T-helper 1 cell (primary cell): ENCODE measurements around the gene TNRC6A.
A peak's percentile ranks its signal among the peaks of the same experiment; 100 is the strongest.
"Not testable (repeated sequence)": the region's sequence is repeated elsewhere in the genome, so short reads cannot be mapped to it uniquely, and the experiment has no call there.

ENCODE experiments used
- DNase-seq, 5 donors: peaks; one replicate each; pipeline ENCODE4 v3.0.0-alpha.2; 2012 to 2020

Gene TNRC6A

GRCh38 chr16:24846548-24847357 is 117.3 kb downstream of the TNRC6A start:
- DNase-seq: no peak

GRCh38 chr16:24847358-24847664 is 117.9 kb downstream of the TNRC6A start:
- no peak for DNase-seq

DNA sequence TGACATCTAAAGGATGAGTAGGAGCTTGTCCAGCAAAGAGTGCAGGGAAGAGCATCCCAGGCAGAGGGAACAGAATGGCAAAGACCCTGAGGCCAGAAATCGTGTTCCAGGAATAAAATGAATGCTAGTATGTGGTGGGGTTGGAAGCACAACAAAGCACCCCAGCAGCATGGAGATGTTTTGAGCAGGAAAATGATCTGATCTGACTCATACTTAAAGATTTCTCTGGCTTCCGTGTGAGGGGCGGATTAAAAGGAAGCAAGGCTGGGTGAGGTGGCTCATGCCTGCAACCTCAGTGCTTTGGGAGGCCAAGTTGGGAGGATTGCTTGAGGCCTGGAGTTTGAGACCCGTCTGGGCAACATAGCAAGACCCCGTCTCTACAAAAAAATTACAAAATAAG is 118.6 kb downstream of the TNRC6A start:
- no peak for DNase-seq

DNA sequence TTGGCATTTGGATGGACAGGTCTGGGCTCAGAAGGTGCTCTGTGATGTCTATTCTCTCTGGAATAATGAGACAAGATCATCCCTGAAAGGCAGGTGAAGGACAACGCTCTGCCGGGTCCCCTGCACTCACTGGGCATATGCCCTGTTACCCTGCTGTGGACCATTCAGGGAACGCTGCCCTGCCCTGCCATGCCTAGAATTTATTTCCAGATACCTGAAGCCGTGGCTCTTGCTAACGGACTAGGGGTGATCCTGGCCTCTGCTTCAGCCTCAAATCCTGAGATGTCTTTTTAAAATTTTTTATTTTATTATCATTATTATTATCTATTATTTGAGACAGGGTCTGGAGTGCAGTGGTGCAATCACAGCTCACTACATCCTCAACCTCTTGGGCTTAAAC is 120.2 kb downstream of the TNRC6A start:
- no peak for DNase-seq

- DNase-seq: peak in 1 of 5 donors; percentile 18
These were observed 121.0 kb downstream of the TNRC6A start for GRCh38 chr16:24850289-24850938.

GRCh38 chr16:24851700-24852099 is 122.2 kb downstream of the TNRC6A start:
- peak in 1 of 5 donors; percentile 43 for DNase-seq

DNA sequence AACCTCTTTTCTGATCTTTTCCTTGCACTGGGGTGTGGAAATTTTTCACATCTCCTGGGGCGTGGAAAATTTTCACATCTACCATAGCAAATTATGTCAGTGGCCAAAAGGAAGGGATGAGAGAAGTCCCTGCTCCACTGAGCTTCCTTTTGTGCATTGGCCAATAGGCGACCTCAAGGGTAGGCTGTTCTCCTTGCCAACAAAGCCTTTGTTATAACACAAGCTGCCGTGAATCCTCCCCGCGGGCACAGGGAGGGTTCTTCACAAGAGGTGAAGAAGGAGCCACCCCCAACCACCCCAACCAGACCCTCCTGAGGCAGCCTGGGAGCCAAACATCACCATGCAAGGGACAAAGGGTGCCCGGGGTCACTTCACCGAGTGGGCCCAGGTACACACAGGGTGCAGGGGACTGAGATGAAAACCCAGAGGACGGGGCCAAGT is 122.8 kb downstream of the TNRC6A start:
- no peak for DNase-seq

GRCh38 chr16:24853169-24853824 is 123.8 kb downstream of the TNRC6A start:
- no peak for DNase-seq

DNA sequence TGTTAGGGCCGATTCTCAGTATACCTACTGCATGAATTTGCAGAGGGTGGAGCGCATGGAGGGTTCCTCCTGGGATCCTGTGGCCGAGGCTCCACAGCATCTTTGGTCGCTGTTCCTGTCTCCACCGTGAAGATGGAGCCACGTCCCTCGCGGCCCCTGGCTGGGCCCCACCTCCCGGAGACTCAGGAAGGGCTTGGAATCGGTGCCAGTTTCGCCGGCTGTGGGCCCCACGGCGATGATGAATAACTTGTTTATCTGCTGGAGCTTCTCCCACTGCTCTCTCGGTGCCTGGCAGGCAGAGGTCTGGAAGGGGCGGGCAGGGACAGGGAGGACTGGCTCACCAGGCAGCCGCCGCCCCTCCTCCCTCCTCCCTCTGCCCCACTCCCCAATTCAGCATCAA is 124.4 kb downstream of the TNRC6A start:
- DNase-seq: no peak

- no peak for DNase-seq
These were observed 125.2 kb downstream of the TNRC6A start for GRCh38 chr16:24854607-24855171.

GRCh38 chr16:24855678-24856077 is 126.2 kb downstream of the TNRC6A start:
- DNase-seq: no peak

- not testable (repeated sequence) for DNase-seq
These were observed 127.4 kb downstream of the TNRC6A start for GRCh38 chr16:24856871-24857270.

GRCh38 chr16:24858219-24859041 is 129.0 kb downstream of the TNRC6A start:
- peak in 4 of 5 donors; percentile 20 to 32 (median 22) for DNase-seq

- DNase-seq: no peak
These were observed 132.0 kb downstream of the TNRC6A start for GRCh38 chr16:24861461-24861860.

DNA sequence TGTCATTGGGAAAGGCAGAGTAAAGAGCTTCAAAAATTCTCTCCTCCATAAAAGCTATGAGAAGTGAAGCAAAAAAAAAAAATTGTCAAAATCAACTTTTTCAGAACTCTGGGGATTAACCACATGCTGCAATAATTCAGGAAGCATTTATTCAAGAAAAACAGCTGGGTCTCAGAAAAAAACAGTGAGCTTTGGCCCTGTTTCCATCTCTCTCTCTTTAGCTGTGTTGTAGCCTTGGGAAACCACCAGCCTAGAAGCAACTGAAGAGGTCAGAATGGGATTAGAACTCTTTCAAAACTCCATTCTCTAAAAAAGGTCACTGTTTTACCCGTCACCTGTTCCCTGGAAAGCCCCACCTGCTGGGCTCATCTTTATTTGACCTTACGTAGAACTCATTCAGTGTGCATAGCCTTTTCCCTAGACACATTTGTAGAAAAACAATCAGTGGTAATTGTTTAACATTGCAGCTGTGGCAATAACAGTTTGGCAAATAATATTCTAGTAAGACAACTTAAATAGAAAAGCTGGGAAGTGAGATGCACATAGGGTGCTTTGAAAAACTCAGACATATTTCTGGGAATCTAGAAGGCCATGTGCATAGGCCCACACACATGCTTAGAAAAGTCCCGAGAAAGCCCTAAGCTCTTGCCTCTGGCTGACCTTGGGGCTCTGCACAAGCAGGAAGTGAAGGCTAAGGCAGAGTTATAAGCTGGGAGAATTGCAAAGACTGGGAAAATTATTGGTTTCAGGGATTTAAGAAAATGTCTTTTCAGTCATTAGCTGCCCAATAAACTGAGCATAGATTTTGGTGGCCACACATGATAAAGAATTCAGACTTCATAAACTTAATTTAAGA is 134.4 kb downstream of the TNRC6A start:
- no peak for DNase-seq

GRCh38 chr16:24869033-24869432 is 139.6 kb downstream of the TNRC6A start:
- DNase-seq: no peak

GRCh38 chr16:24871891-24872290 is 142.4 kb downstream of the TNRC6A start:
- DNase-seq: no peak

DNA sequence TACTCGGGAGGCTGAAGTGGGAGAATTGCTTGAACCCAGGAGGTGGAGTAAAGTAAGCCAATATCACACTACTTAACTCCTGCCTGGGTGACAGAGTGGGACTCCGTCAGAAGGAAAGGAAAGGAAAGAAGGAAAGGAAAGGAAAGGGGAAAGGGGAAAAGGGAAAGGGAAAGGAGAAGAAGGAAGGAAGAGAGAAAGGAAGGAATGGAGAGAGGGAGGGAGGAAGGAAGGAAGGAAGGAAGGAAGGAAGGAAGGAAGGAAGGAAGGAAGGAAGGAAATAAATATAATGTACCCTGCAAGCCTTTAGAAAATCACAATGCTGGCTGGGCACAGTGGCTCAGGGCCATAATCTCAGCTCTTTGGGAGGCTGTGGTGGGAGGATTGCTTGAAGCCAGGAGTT is 143.6 kb downstream of the TNRC6A start:
- no peak for DNase-seq

GRCh38 chr16:24875466-24875865 is 146.0 kb downstream of the TNRC6A start:
- no peak for DNase-seq
